ENCODE results near the gene CCDC69.
"Not testable (repeated sequence)": the region's sequence is repeated elsewhere in the genome, so short reads cannot be mapped to it uniquely, and the experiment has no call there.

The CCDC69 gene

GRCh38 chr5:151222790-151223446 lies 974 bp downstream of the CCDC69 start:
- DNase-seq (ENCODE audit: low read depth in 3 of 3, low spot score in 1 of 3) = no peak

- DNase-seq (ENCODE audit: low read depth in 3 of 3, low spot score in 1 of 3) = no peak
Observed at GRCh38 chr5:151222054-151222789, 1.7 kb downstream of the CCDC69 start.

GRCh38 chr5:151221574-151221973 lies 2.3 kb downstream of the CCDC69 start:
- no peak for DNase-seq (ENCODE audit: low read depth in 3 of 3, low spot score in 1 of 3)

GRCh38 chr5:151219789-151220188 lies 4.1 kb downstream of the CCDC69 start:
- no peak for DNase-seq (ENCODE audit: low read depth in 3 of 3, low spot score in 1 of 3)

- DNase-seq (ENCODE audit: low read depth in 3 of 3, low spot score in 1 of 3) = no peak
Observed at GRCh38 chr5:151219138-151219537, 4.8 kb downstream of the CCDC69 start.

- DNase-seq (ENCODE audit: low read depth in 3 of 3, low spot score in 1 of 3) = no peak
Observed at GRCh38 chr5:151218177-151218576, 5.7 kb downstream of the CCDC69 start.

- no peak for DNase-seq (ENCODE audit: low read depth in 3 of 3, low spot score in 1 of 3)
Observed at GRCh38 chr5:151216781-151217180, 7.1 kb downstream of the CCDC69 start.

GRCh38 chr5:151215546-151215880 lies 8.4 kb downstream of the CCDC69 start:
- DNase-seq (ENCODE audit: low read depth in 3 of 3, low spot score in 1 of 3) = no peak

GRCh38 chr5:151214614-151215545 lies 9.0 kb downstream of the CCDC69 start:
- no peak for DNase-seq (ENCODE audit: low read depth in 3 of 3, low spot score in 1 of 3)

- DNase-seq (ENCODE audit: low read depth in 3 of 3, low spot score in 1 of 3) = peak; percentile 54 to 75 (median 75)
Observed at GRCh38 chr5:151213803-151214613, 9.9 kb downstream of the CCDC69 start.

- no peak for DNase-seq (ENCODE audit: low read depth in 3 of 3, low spot score in 1 of 3)
Observed at GRCh38 chr5:151212406-151212798, 11.5 kb downstream of the CCDC69 start.

GRCh38 chr5:151208481-151208914 lies 15.4 kb downstream of the CCDC69 start:
- no peak for DNase-seq (ENCODE audit: low read depth in 3 of 3, low spot score in 1 of 3)

GRCh38 chr5:151205411-151205810 lies 18.5 kb downstream of the CCDC69 start:
- DNase-seq (ENCODE audit: low read depth in 3 of 3, low spot score in 1 of 3) = no peak

GRCh38 chr5:151204051-151204450 lies 19.8 kb downstream of the CCDC69 start:
- no peak for DNase-seq (ENCODE audit: low read depth in 3 of 3, low spot score in 1 of 3)

- DNase-seq (ENCODE audit: low read depth in 3 of 3, low spot score in 1 of 3) = no peak
Observed at GRCh38 chr5:151202381-151203139, 21.3 kb downstream of the CCDC69 start.

GRCh38 chr5:151200913-151201595 lies 22.8 kb downstream of the CCDC69 start:
- no peak for DNase-seq (ENCODE audit: low read depth in 3 of 3, low spot score in 1 of 3)

GRCh38 chr5:151199581-151200185 lies 24.2 kb downstream of the CCDC69 start:
- no peak for DNase-seq (ENCODE audit: low read depth in 3 of 3, low spot score in 1 of 3)

GRCh38 chr5:151198861-151199260 lies 25.0 kb downstream of the CCDC69 start:
- DNase-seq (ENCODE audit: low read depth in 3 of 3, low spot score in 1 of 3) = no peak

GRCh38 chr5:151197291-151197600 lies 26.6 kb downstream of the CCDC69 start:
- not testable (repeated sequence) for DNase-seq (ENCODE audit: low read depth in 3 of 3, low spot score in 1 of 3)
